ENCODE measurements around the gene WDR83.

The WDR83 gene

GRCh38 chr19:12681074-12681987 lies 14.7 kb downstream of the WDR83 start, which contains the start of gene DHPS (continued):
- TF ChIP-seq ZNF544 (tag by site-specific recombination; IDR thresholded peaks at IDR 0.05) (no peak), ZNF501 (tag by site-specific recombination; IDR thresholded peaks at IDR 0.05) (peak; percentile 63; the same call in 1 of the 2 replicates), EGR2 (tag by site-specific recombination; IDR thresholded peaks at IDR 0.05; ENCODE audit: low read depth) (peak; percentile 52), ZNF223 (tag by site-specific recombination; IDR thresholded peaks at IDR 0.05) (no peak), ZBTB17 (tag by site-specific recombination; IDR thresholded peaks at IDR 0.05) (peak; percentile 52; the same call in 1 of the 2 replicates), ZNF623 (tag by site-specific recombination; IDR thresholded peaks at IDR 0.05) (no peak; the same call in 1 of the 2 replicates), ZNF626 (tag by site-specific recombination; IDR thresholded peaks at IDR 0.05) (no peak), ZNF146 (tag by site-specific recombination; IDR thresholded peaks at IDR 0.05) (peak; percentile 26; the same call in 1 of the 2 replicates), ZNF174 (tag by site-specific recombination; IDR thresholded peaks at IDR 0.05) (no peak), ZNF350 (tag by site-specific recombination; IDR thresholded peaks at IDR 0.05) (no peak), ZBTB11 (tag by site-specific recombination; conservative IDR thresholded peaks at IDR 0.05; ENCODE audit: low read depth) (peak; percentile 96), ZNF214 (tag by site-specific recombination; IDR thresholded peaks at IDR 0.05; ENCODE audit: borderline replicate concordance) (no peak), ZNF792 (tag by site-specific recombination; IDR thresholded peaks at IDR 0.05) (peak; percentile 67; the same call in 1 of the 2 replicates), ZSCAN23 (tag by site-specific recombination; IDR thresholded peaks at IDR 0.05) (no peak), PRDM1 (tag by site-specific recombination; IDR thresholded peaks at IDR 0.05) (no peak), ZNF114 (tag by site-specific recombination; IDR thresholded peaks at IDR 0.05) (no peak), KLF10 (tag by site-specific recombination; IDR thresholded peaks at IDR 0.05) (peak; percentile 59), ZNF37A (tag by site-specific recombination; IDR thresholded peaks at IDR 0.05) (no peak), TSHZ1 (tag by site-specific recombination; IDR thresholded peaks at IDR 0.05; ENCODE audit: borderline replicate concordance) (no peak), MYNN (tag by site-specific recombination; IDR thresholded peaks at IDR 0.05; ENCODE audit: borderline replicate concordance) (no peak), YY1 (tag by site-specific recombination; IDR thresholded peaks at IDR 0.05) (peak; percentile 91), ZNF561 (tag by site-specific recombination; IDR thresholded peaks at IDR 0.05; ENCODE audit: borderline replicate concordance) (0 out of 2 replicates have a peak, but pooled peaks have one; percentile 67), ZNF514 (tag by site-specific recombination; IDR thresholded peaks at IDR 0.05) (no peak), GFI1B (tag by site-specific recombination; IDR thresholded peaks at IDR 0.05) (no peak), ZNF121 (tag by site-specific recombination; IDR thresholded peaks at IDR 0.05) (no peak), ZNF600 (tag by site-specific recombination; IDR thresholded peaks at IDR 0.05) (peak; percentile 49; the same call in 1 of the 2 replicates), ZSCAN16 (tag by site-specific recombination; IDR thresholded peaks at IDR 0.05) (no peak), ZNF610 (tag by site-specific recombination; IDR thresholded peaks at IDR 0.05; ENCODE audit: borderline replicate concordance) (no peak; the same call in 1 of the 2 replicates), ZNF510 (tag by site-specific recombination; IDR thresholded peaks at IDR 0.05; ENCODE audit: insufficient replicate concordance) (no peak), ZFP41 (tag by site-specific recombination; IDR thresholded peaks at IDR 0.05; ENCODE audit: borderline replicate concordance) (no peak), TRIM28 (IDR thresholded peaks at IDR 0.05; ENCODE audit: borderline replicate concordance, low read length) (no peak), WT1 (tag by site-specific recombination; IDR thresholded peaks at IDR 0.05) (peak; percentile 47), ZNF624 (tag by site-specific recombination; IDR thresholded peaks at IDR 0.05) (no peak), ZNF138 (tag by site-specific recombination; IDR thresholded peaks at IDR 0.05; ENCODE audit: borderline replicate concordance) (no peak), ZNF133 (tag by site-specific recombination; IDR thresholded peaks at IDR 0.05) (no peak), ZNF10 (tag by site-specific recombination; IDR thresholded peaks at IDR 0.05) (peak; percentile 63; the same call in 1 of the 2 replicates)

Measured in HEK293 (cell line).